ENCODE data around the gene CLDN1. TPM values are rescaled to one million over a fixed set of nuclear protein-coding genes. Genes with fewer than 3 reads are reported as not detected.

Gene CLDN1
- total RNA-seq, 1 experiment from 2014 or later: 38.9 TPM

DNA sequence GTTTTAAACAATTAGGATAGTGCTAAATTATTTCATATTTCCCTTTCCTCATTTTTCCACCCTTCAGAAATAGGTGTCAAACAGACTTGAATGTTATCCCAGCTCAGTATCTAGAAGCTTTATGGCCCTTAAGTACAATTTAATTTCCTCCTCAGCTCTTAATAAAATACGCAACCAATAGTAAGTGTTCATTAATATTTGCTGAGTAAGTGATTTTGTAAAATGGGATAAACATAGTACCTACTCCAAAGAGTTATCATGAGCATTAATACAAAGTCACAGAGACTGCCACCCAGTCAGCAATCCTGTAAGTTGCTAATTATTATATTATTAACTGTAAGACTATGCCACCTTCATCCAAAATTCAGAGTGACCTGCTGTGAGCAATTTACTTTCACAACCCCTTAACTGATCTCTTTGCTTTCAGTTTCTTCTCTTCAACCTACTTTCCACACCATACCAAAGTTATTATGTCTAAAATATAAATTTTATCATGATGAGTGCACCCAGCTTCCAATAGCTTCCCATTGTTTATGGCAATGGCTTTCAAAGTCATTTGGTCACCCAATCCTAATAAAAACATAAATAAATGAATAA is 30.7 kb upstream of the CLDN1 start:
- TF ChIP-seq, protein P1, sequence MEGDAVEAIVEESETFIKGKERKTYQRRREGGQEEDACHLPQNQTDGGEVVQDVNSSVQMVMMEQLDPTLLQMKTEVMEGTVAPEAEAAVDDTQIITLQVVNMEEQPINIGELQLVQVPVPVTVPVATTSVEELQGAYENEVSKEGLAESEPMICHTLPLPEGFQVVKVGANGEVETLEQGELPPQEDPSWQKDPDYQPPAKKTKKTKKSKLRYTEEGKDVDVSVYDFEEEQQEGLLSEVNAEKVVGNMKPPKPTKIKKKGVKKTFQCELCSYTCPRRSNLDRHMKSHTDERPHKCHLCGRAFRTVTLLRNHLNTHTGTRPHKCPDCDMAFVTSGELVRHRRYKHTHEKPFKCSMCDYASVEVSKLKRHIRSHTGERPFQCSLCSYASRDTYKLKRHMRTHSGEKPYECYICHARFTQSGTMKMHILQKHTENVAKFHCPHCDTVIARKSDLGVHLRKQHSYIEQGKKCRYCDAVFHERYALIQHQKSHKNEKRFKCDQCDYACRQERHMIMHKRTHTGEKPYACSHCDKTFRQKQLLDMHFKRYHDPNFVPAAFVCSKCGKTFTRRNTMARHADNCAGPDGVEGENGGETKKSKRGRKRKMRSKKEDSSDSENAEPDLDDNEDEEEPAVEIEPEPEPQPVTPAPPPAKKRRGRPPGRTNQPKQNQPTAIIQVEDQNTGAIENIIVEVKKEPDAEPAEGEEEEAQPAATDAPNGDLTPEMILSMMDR (IDR thresholded peaks at IDR 0.05; ENCODE audit: insufficient read depth in 1 of 2, low read depth in 1 of 2, low read length in 1 of 2, severe bottlenecking in 1 of 2, unreplicated experiment in 1 of 2): no peak
- Mint-ChIP-seq H3K36me3 (ENCODE audit: insufficient read depth, unreplicated experiment) (no peaks in the 10 kb centered on the region), H3K4me3 (ENCODE audit: unreplicated experiment) (no peak overlapping the region), H3K27ac (ENCODE audit: unreplicated experiment) (no peak overlapping the region), H3K4me1 (ENCODE audit: low read depth, unreplicated experiment) (peaks cover 8% of the 10 kb centered on the region), H3K9me3 (ENCODE audit: unreplicated experiment) (peaks cover 10% of the 10 kb centered on the region), H3K27me3 (ENCODE audit: insufficient read depth, unreplicated experiment) (no peaks in the 10 kb centered on the region)
- H3K4me1 ChIP-seq: no peaks in the 10 kb centered on the region
- no peaks in the 10 kb centered on the region for H3K36me3 ChIP-seq (ENCODE audit: control insufficient read depth, insufficient read depth, low read length)
- DNase-seq: no peak
- no peak overlapping the region for H3K4me3 ChIP-seq (ENCODE audit: low read depth, low read length)
- H3K9me3 ChIP-seq: no peaks in the 10 kb centered on the region
- CTCF ChIA-PET: no interaction called here
- intact Hi-C loops (cut with micrococcal nuclease; ENCODE audit: unreplicated experiment): no loop called here
- BruUV-seq (replicated peaks): no TSS peak
- no peaks in the 10 kb centered on the region for H3K27me3 ChIP-seq (replicated peaks; ENCODE audit: control insufficient read depth, insufficient read depth, low read length)
- POLR2A ChIA-PET: no interaction called here

DNA sequence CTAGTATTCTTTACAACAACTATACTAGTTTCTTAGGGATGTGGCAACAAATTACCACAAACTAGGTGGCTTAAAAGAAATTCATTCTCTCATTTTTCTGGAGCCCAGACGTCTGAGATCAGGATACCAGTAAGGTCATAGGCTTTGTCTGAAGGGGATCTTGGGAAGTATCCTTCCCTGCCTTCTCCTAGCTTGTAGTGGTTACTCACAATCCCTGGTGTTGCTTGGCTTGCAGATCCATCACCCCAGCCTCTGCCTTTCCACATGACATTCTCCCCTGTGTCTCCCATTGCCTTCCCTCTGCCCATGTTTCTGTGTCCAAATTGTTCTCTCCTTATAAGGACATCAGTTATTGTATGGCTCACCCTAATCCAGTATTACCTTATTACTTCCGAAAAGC is 24.3 kb upstream of the CLDN1 start:
- CTCF ChIA-PET: no interaction called here
- peaks cover 36% of the 10 kb centered on the region for H3K4me1 ChIP-seq
- Mint-ChIP-seq H3K4me1 (ENCODE audit: low read depth, unreplicated experiment) (peaks cover 35% of the 10 kb centered on the region), H3K36me3 (ENCODE audit: insufficient read depth, unreplicated experiment) (no peaks in the 10 kb centered on the region), H3K9me3 (ENCODE audit: unreplicated experiment) (peaks cover 7% of the 10 kb centered on the region), H3K4me3 (ENCODE audit: unreplicated experiment) (peak overlapping the region; percentile 13), H3K27ac (ENCODE audit: unreplicated experiment) (peak overlapping the region; percentile 95), H3K27me3 (ENCODE audit: insufficient read depth, unreplicated experiment) (no peaks in the 10 kb centered on the region)
- H3K4me3 ChIP-seq (ENCODE audit: low read depth, low read length): no peak overlapping the region
- intact Hi-C loops (cut with micrococcal nuclease; ENCODE audit: unreplicated experiment): no loop called here
- no peaks in the 10 kb centered on the region for H3K9me3 ChIP-seq
- POLR2A ChIA-PET: no interaction called here
- no TSS peak for BruUV-seq (replicated peaks)
- H3K27me3 ChIP-seq (replicated peaks; ENCODE audit: control insufficient read depth, insufficient read depth, low read length): no peaks in the 10 kb centered on the region
- TF ChIP-seq, protein P1 (IDR thresholded peaks at IDR 0.05; ENCODE audit: insufficient read depth in 1 of 2, low read depth in 1 of 2, low read length in 1 of 2, severe bottlenecking in 1 of 2, unreplicated experiment in 1 of 2): no peak
- H3K36me3 ChIP-seq (ENCODE audit: control insufficient read depth, insufficient read depth, low read length): no peaks in the 10 kb centered on the region
- no peak for DNase-seq

DNA sequence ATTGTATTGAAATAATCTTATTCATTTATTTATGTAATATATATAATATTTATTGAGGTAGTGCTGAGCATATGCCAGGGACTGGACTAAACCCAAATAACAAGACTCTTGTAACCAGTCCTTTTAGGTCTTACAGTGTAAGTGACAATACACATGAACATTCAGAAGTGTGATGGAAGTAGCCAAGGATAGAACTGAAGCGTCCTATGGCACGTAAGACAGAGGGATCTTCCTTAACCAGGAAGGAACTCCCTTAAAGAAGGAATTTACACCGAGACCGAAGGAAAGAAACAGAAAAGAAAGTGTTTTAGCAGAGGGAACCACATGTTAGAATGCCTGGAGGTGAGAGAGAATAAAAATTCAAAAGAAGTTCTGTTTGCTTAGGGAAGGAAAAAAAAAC is 23.6 kb upstream of the CLDN1 start:
- H3K36me3 ChIP-seq (ENCODE audit: control insufficient read depth, insufficient read depth, low read length): no peaks in the 10 kb centered on the region
- no peaks in the 10 kb centered on the region for H3K27me3 ChIP-seq (replicated peaks; ENCODE audit: control insufficient read depth, insufficient read depth, low read length)
- peaks cover 35% of the 10 kb centered on the region for H3K4me1 Mint-ChIP-seq (ENCODE audit: low read depth, unreplicated experiment)
- no peaks in the 10 kb centered on the region for H3K27me3 Mint-ChIP-seq (ENCODE audit: insufficient read depth, unreplicated experiment)
- TF ChIP-seq, protein P1 (IDR thresholded peaks at IDR 0.05; ENCODE audit: insufficient read depth in 1 of 2, low read depth in 1 of 2, low read length in 1 of 2, severe bottlenecking in 1 of 2, unreplicated experiment in 1 of 2): no peak
- POLR2A ChIA-PET: no interaction called here
- H3K27ac Mint-ChIP-seq (ENCODE audit: unreplicated experiment): peak overlapping the region; percentile 95
- H3K4me1 ChIP-seq: peaks cover 36% of the 10 kb centered on the region
- CTCF ChIA-PET: no interaction called here
- peak overlapping the region; percentile 50 for H3K4me3 Mint-ChIP-seq (ENCODE audit: unreplicated experiment)
- intact Hi-C loops (cut with micrococcal nuclease; ENCODE audit: unreplicated experiment): loop anchor here (2.0 kb wide), 2 partner anchors 15 to 29 kb away; no protein-coding TSS in a partner anchor
- TSS peak; percentile 63 for BruUV-seq (replicated peaks)
- H3K36me3 Mint-ChIP-seq (ENCODE audit: insufficient read depth, unreplicated experiment): no peaks in the 10 kb centered on the region
- no peak overlapping the region for H3K4me3 ChIP-seq (ENCODE audit: low read depth, low read length)
- peaks cover 7% of the 10 kb centered on the region for H3K9me3 Mint-ChIP-seq (ENCODE audit: unreplicated experiment)
- no peak for DNase-seq
- H3K9me3 ChIP-seq: no peaks in the 10 kb centered on the region
